Suppressor macrophage treated with lipopolysaccharide for 1 hour (primary cell): ENCODE measurements around the gene ERCC4.
"Not testable (repeated sequence)": the region's sequence is repeated elsewhere in the genome, so short reads cannot be mapped to it uniquely, and the experiment has no call there.

Experiments
- DNase-seq, 3 donors: peaks; one replicate each; pipeline ENCODE4 v3.0.0-alpha.2; 2020 to 2022

Gene ERCC4

GRCh38 chr16:13919683-13920509 is at the start of gene ERCC4:
TSS of gene ERCC4 (plus strand) at chr16:13920154. CDS start at chr16:13920166, 12 bp downstream.
- DNase-seq: peak; percentile 100

- DNase-seq: peak in 1 of 3 donors; percentile 11
Measured at GRCh38 chr16:13873835-13874438, 46.0 kb upstream of the ERCC4 start.

- peak in 1 of 3 donors; percentile 6 for DNase-seq
Measured at GRCh38 chr16:13875614-13876284, 44.2 kb upstream of the ERCC4 start.

- DNase-seq: peak in 1 of 3 donors; percentile 12
Measured at GRCh38 chr16:13883276-13883675, 36.7 kb upstream of the ERCC4 start.

GRCh38 chr16:13883881-13884280 is 36.1 kb upstream of the ERCC4 start:
- no peak for DNase-seq

- no peak for DNase-seq
Measured at GRCh38 chr16:13885700-13886099, 34.3 kb upstream of the ERCC4 start.

GRCh38 chr16:13886608-13887007 is 33.3 kb upstream of the ERCC4 start:
- DNase-seq: no peak

- not testable (repeated sequence) for DNase-seq
Measured at GRCh38 chr16:13889323-13889722, 30.6 kb upstream of the ERCC4 start.

GRCh38 chr16:13892301-13892700 is 27.7 kb upstream of the ERCC4 start:
- DNase-seq: no peak

- no peak for DNase-seq
Measured at GRCh38 chr16:13895516-13895915, 24.4 kb upstream of the ERCC4 start.

- peak in 2 of 3 donors; percentile 3 to 13 for DNase-seq
Measured at GRCh38 chr16:13896543-13897182, 23.3 kb upstream of the ERCC4 start.

GRCh38 chr16:13897806-13898205 is 22.1 kb upstream of the ERCC4 start:
- DNase-seq: no peak

GRCh38 chr16:13898233-13898632 is 21.7 kb upstream of the ERCC4 start:
- no peak for DNase-seq

GRCh38 chr16:13902052-13902451 is 17.9 kb upstream of the ERCC4 start:
- DNase-seq: no peak

- DNase-seq: no peak
Measured at GRCh38 chr16:13902677-13903076, 17.3 kb upstream of the ERCC4 start.

- no peak for DNase-seq
Measured at GRCh38 chr16:13904179-13904691, 15.7 kb upstream of the ERCC4 start.

- peak; percentile 23 to 50 (median 42) for DNase-seq
Measured at GRCh38 chr16:13904822-13905221, 15.1 kb upstream of the ERCC4 start.

- peak in 2 of 3 donors; percentile 8 to 18 for DNase-seq
Measured at GRCh38 chr16:13906168-13907089, 13.5 kb upstream of the ERCC4 start.

- DNase-seq: no peak
Measured at GRCh38 chr16:13907431-13907830, 12.5 kb upstream of the ERCC4 start.

GRCh38 chr16:13909069-13909468 is 10.9 kb upstream of the ERCC4 start:
- no peak for DNase-seq

GRCh38 chr16:13909872-13910303 is 10.1 kb upstream of the ERCC4 start:
- DNase-seq: no peak

GRCh38 chr16:13911306-13911705 is 8.6 kb upstream of the ERCC4 start:
- no peak for DNase-seq
